GM12891 (cell line): ENCODE results near the gene SERP2.

Experiments used
- DNase-seq: peaks from one replicate; pipeline ENCODE4 v3.0.0; 2011; ENCODE audit warnings: low spot score; ENCODE audit not compliant: insufficient read length
- FAIRE-seq: peaks from 2 replicates; lab custom pipeline; 2011; peaks lifted over from hg19 to GRCh38; lab: Jason Lieb, UNC
- PAX5 ChIP-seq: IDR thresholded peaks from 2 replicates; pipeline ENCODE4 v1.6.1; 2011; ENCODE audit warnings: low read length, moderate library complexity, mild to moderate bottlenecking; ENCODE audit not compliant: insufficient read depth, severe bottlenecking
- POLR2A ChIP-seq: IDR thresholded peaks from 2 replicates; pipeline ENCODE4 v1.6.1; 2011; ENCODE audit warnings: low read depth, low read length, control low read depth
- POLR2AphosphoS5 ChIP-seq: IDR thresholded peaks from 2 replicates; pipeline ENCODE4 v1.6.1; 2011; ENCODE audit warnings: low read depth, low read length, control low read depth
- POU2F2 ChIP-seq: IDR thresholded peaks from 2 replicates; pipeline ENCODE4 v1.6.1; 2011; ENCODE audit warnings: low read depth, mild to moderate bottlenecking, control low read depth, low read length, moderate library complexity
- SPI1 ChIP-seq: IDR thresholded peaks from 2 replicates; pipeline ENCODE4 v1.6.1; 2011; ENCODE audit warnings: low read depth, low read length, control low read depth
- TAF1 ChIP-seq: IDR thresholded peaks from 2 replicates; pipeline ENCODE4 v1.6.1; 2011; ENCODE audit warnings: low read depth, low read length, control low read depth

SERP2 gene

GRCh38 chr13:44385847-44386246 lies 12.2 kb downstream of the SERP2 start:
- DNase-seq (no peak), FAIRE-seq (no peak)
- no peak for TF ChIP-seq POU2F2

DNA sequence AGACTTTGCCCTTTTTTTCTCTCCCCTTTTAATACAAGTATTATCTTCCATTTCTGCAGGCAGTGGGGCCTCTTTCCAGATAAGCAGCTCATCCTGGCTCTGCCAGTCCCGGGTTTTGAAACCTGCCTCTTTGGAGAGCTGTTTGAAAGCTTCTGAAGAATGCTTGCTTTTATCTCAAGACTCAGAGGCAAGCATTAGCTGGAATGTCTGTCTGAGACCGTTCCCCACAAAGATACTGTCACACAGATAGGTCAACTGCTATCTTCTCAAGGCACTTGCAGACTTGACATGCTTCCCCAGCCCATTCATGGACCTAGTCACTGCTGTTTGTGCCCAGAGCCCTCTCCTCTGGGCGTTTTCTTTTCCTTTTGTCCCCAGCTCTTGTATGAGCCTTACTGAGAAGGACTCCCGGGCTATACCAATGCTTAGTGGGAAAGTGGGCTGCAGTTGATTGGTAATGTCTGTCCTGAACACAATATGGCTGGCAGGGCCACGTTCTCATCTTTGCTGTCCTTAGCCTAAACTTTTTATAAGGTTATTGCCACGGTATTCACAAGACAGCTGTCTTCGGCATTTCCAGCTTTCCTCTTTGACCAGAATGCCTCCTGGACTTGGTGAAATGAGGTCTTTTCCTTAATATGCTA lies 13.4 kb downstream of the SERP2 start:
- TF ChIP-seq SPI1: no peak
- no peak for TF ChIP-seq PAX5
- TF ChIP-seq POLR2AphosphoS5: no peak
- no peak for TF ChIP-seq POLR2A
- TF ChIP-seq TAF1: no peak
- TF ChIP-seq POU2F2: no peak
- DNase-seq (no peak), FAIRE-seq (no peak)

GRCh38 chr13:44388427-44389059 lies 14.9 kb downstream of the SERP2 start:
- no peak for DNase-seq
- TF ChIP-seq SPI1 (no peak), POLR2A (no peak), POU2F2 (no peak), TAF1 (no peak), PAX5 (no peak), POLR2AphosphoS5 (no peak)
- no peak for FAIRE-seq

- TF ChIP-seq TAF1 (no peak), POU2F2 (no peak), SPI1 (no peak), PAX5 (no peak), POLR2AphosphoS5 (no peak), POLR2A (no peak)
- no peak for FAIRE-seq
- no peak for DNase-seq
Observed at GRCh38 chr13:44389060-44389666, 15.5 kb downstream of the SERP2 start.

- FAIRE-seq (no peak), DNase-seq (no peak)
- no peak for TF ChIP-seq POLR2AphosphoS5
- no peak for TF ChIP-seq POLR2A
- TF ChIP-seq SPI1: no peak
- no peak for TF ChIP-seq POU2F2
- TF ChIP-seq PAX5: no peak
- TF ChIP-seq TAF1: no peak
Observed at GRCh38 chr13:44389876-44390275, 16.3 kb downstream of the SERP2 start.

- FAIRE-seq (no peak), DNase-seq (no peak)
- no peak for TF ChIP-seq POLR2A
- no peak for TF ChIP-seq TAF1
- no peak for TF ChIP-seq SPI1
- no peak for TF ChIP-seq POLR2AphosphoS5
- no peak for TF ChIP-seq PAX5
- TF ChIP-seq POU2F2: no peak
Observed at GRCh38 chr13:44393391-44393790, 19.8 kb downstream of the SERP2 start.

- TF ChIP-seq POLR2AphosphoS5 (no peak), PAX5 (no peak), TAF1 (no peak), POLR2A (no peak), SPI1 (no peak), POU2F2 (no peak)
- DNase-seq (no peak), FAIRE-seq (no peak)
Observed at GRCh38 chr13:44394658-44395057, 21.0 kb downstream of the SERP2 start.

DNA sequence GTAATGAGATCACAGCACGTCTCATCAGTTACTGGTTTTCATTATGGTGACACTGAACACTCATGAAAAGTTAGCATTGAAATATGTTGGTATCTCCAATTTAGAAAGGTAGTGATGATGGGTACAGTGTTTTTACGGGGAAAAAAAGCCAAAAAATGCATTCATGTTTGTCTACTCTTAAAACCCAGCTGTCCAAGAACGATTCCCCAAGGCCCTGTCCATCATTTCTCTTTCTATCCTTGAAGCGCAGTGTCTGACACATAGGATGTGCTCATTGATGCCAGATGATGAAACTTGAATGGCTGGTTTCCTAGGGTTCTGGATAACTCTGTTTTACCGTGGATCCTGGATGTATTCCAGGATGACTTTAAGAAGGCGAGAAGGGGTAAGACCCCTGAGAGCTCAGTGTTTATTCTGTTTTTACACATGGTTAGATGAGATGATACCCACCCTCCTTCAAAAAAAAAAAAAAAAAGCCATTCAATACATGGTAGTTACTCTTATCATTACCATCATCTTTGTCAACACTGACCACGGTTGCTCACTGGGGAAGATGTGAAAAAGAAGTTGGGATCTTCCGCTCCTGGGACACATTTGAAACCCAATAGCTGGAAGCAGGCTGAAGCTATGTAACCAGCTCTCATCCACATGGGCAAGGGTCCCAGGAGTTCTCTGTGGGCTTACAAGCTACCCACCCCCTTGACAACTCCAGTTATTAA lies 22.5 kb downstream of the SERP2 start:
- FAIRE-seq (no peak), DNase-seq (no peak)
- TF ChIP-seq POU2F2 (no peak), TAF1 (no peak), SPI1 (no peak), POLR2AphosphoS5 (no peak), POLR2A (no peak), PAX5 (no peak)

- FAIRE-seq: no peak
- TF ChIP-seq POLR2A (no peak), POU2F2 (no peak), TAF1 (no peak), SPI1 (no peak), POLR2AphosphoS5 (no peak), PAX5 (no peak)
Observed at GRCh38 chr13:44396701-44397580, 23.3 kb downstream of the SERP2 start.

More at GRCh38 chr13:44396701-44397580, 23.3 kb downstream of the SERP2 start:
- no peak for DNase-seq
